Umbilical cord (tissue), 2 donors: ENCODE results near the gene SRF. TPM values are rescaled to one million over a fixed set of nuclear protein-coding genes. Genes with fewer than 3 reads are reported as not detected.
A peak's percentile ranks its signal among the peaks of the same experiment; 100 is the strongest.

Experiments used
- DNase-seq: peaks from one replicate; pipeline ENCODE4 v3.0.0-alpha.2; 2015; ENCODE audit warnings: low spot score
- total RNA-seq: library from RNA; depleted of rRNA; stranded (reverse); fragments of >200 nt; gene quantifications from one replicate; pipeline ENCODE4 v1.2.3, GENCODE V29; 2014; ENCODE audit warnings: low replicate concordance; ENCODE audit not compliant: insufficient read depth

Gene SRF
- total RNA-seq, 1 donor from 2014 or later = 34.2 TPM

DNA sequence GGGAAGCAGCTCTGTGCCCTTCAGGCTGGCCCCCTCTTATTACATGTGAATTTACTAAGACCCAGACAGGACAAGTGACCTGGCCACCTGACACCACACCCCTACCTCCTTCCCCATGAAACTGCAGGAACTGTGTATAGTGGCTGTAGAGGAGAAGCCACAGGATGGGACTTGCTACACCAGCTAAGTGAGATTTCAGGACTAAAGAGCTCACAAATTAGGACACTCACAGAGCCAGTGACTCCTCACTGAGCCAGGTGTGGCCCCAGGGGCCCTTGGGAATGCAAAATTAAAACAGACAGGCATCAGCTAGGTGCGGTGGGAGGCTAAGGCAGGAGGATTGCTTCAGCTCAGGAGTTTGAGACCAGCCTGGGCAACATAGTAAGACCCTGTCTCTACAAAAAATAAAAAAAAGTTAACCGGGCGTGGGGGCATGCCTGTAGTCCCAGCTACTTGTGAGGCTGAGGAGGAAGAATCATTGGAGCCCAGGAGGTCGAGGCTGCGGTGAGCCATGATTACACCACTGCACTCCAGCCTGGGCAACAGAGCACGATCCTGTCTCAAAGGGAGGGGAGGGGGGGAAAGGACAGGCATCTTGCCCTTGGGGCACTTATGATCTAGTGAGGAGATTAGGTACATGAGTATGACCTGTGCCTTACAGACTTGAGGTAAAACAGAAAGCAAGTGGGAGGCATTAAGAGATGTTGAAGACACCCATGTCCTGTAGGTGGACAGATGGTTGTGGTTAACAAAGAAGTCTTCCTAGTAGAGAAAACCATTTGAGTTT is 23.2 kb upstream of the SRF start:
- DNase-seq = no peak

- DNase-seq = peak; percentile 78
Observed at GRCh38 chr6:43149265-43149664, 21.8 kb upstream of the SRF start.

- DNase-seq = no peak
Observed at GRCh38 chr6:43150051-43150751, 20.9 kb upstream of the SRF start.

GRCh38 chr6:43159599-43159998 is 11.5 kb upstream of the SRF start:
- no peak for DNase-seq

DNA sequence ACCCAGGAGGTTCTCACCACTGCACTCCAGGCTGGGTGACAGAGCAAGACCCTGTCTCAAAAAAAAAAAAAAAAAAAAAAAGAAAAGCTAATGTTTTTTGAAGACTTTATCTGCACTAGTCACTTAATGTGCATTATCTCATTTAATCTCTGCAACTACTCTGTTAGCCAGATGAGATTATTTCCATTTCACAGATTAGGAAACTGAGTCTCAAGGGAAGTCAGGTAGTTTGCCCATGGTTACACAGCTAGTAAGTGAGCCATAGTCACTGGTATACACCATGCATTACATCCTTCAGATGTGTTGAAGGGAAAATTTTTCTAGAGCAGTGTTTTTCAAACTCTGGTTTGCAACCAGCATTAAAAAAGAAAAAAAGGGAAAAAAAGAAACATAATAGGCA is 7.2 kb upstream of the SRF start:
- DNase-seq = no peak

DNA sequence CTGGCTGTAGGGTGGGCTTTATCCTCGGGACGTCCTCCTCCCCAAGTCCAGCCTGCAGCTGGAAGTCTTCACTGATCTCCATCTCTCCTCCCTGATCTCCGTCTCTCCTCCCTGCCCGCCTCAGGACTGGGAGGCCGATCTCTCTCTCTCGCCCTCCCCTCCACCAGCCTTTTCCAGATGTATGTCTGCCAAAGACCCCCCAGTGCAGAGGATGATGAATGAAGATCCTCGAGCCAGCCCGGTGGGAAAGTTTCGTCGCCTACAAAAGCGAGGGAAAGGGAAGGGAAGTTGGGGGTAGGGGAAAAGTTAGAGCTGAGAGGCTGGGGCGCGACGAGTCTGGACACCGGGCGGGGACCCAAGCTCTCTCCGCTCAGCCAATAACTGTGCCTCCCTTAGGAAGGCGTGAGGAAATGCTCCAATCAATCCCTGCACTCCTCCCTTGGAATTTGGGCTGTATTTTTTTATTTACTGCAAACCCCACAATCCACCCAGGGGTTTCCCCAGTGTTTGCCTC is 595 bp upstream of the SRF start:
- no peak for DNase-seq

DNA sequence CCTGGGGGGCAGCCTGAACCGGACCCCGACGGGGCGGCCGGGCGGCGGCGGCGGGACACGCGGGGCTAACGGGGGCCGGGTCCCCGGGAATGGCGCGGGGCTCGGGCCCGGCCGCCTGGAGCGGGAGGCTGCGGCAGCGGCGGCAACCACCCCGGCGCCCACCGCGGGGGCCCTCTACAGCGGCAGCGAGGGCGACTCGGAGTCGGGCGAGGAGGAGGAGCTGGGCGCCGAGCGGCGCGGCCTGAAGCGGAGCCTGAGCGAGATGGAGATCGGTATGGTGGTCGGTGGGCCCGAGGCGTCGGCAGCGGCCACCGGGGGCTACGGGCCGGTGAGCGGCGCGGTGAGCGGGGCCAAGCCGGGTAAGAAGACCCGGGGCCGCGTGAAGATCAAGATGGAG is 636 bp downstream of the SRF start:
- DNase-seq = peak; percentile 32

GRCh38 chr6:43172104-43173007 is 1.3 kb downstream of the SRF start:
- DNase-seq = peak; percentile 49

DNA sequence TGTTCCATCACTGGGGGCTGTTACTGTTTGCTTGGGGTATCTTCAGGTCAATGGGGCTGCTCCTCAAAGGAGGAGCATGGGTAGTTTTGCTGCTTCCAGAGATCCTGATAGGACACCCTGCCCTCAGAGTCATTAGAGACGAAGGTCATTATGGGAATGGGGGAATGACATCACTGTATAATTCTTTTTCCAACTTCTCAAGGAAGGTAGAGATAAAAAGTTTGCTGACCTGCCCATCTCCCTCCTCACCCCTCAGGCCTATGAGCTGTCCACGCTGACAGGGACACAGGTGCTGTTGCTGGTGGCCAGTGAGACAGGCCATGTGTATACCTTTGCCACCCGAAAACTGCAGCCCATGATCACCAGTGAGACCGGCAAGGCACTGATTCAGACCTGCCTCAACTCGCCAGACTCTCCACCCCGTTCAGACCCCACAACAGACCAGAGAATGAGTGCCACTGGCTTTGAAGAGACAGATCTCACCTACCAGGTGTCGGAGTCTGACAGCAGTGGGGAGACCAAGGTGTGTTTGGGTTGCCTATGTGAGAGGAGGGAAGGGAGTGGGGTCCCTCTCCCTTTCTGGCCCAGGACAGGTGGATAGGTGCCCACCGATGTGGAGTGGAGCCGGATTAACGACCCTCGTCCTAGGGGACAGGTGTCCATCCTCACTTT is 2.7 kb downstream of the SRF start:
- DNase-seq = no peak

DNA sequence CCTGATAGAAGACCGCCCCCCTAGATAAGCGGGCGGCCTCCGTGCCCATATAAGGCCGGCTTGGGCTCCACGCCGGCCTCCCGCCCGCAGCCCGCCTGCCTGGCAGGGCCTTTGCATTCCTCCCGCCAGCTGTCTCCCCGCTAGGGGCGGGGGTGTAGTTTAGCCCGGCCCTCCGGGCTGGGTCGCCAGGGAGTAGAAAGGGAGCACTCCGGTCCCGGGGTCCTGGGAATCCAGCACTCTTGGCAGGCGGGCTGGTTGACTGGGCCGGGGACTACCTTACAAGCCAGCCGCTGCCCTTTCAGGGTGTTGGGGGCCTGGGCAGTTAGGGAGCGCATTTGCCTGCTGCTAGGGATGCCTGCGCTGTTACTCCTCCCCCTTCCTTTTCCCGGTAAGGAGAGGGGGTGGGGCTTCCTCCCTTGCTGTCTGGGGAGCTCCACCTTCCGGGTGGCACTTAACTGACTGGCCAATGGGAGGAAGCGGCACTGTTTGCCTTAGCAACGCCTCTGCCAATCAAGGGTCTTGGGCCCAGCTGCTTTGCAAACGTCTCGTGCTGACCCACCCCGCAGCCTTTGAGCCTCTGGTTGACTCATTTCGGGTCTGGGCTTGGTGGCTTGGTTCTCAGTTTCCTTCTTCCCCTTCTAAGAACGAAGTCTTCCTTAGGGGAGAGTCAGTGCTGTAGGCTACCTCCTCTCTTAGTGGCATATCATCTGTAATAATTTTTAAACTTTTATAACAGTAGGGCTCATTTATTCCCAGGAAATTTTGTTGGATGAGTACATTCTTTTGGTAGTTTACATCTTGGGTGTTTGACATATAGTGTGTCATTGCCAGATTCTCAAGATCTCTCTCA is 3.4 kb downstream of the SRF start:
- DNase-seq = peak; percentile 100

DNA sequence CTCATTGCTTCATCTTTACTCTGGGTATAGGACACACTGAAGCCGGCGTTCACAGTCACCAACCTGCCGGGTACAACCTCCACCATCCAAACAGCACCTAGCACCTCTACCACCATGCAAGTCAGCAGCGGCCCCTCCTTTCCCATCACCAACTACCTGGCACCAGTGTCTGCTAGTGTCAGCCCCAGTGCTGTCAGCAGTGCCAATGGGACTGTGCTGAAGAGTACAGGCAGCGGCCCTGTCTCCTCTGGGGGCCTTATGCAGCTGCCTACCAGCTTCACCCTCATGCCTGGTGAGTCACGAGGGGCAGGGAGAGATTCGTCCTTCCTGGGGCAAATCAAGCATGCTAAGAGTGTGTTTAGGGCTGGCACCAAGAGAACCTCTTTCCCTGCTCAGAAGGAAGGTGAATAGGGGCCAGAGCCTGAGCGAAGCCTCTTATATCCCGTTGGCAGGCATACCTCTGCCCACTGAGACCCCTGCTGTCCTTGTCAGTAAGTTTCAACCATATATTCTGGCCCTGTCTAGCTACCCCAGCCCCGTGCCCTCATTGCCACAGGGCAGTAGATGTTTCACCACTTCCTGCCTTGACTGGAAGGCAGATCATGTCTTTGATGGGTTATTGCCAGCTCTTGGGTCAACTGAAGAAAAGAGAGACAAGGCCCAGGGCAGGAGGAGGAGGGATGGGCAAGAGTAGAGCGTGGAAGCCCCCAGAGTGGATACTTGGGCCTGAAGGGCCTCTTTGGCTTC is 4.8 kb downstream of the SRF start:
- no peak for DNase-seq

GRCh38 chr6:43176423-43176786 is 5.3 kb downstream of the SRF start:
- no peak for DNase-seq

DNA sequence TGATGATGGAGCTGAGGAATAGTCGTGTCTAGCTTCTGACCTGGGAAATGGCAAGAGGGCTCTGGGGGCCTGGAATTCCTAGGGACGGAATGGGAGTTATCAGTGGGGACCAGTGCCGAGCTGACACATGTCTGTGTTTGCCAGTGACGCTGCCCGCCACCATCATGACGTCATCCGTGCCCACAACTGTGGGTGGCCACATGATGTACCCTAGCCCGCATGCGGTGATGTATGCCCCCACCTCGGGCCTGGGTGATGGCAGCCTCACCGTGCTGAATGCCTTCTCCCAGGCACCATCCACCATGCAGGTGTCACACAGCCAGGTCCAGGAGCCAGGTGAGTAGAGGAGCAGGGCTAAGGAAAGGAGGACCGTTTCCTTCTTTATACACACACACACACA is 7.1 kb downstream of the SRF start:
- no peak for DNase-seq

DNA sequence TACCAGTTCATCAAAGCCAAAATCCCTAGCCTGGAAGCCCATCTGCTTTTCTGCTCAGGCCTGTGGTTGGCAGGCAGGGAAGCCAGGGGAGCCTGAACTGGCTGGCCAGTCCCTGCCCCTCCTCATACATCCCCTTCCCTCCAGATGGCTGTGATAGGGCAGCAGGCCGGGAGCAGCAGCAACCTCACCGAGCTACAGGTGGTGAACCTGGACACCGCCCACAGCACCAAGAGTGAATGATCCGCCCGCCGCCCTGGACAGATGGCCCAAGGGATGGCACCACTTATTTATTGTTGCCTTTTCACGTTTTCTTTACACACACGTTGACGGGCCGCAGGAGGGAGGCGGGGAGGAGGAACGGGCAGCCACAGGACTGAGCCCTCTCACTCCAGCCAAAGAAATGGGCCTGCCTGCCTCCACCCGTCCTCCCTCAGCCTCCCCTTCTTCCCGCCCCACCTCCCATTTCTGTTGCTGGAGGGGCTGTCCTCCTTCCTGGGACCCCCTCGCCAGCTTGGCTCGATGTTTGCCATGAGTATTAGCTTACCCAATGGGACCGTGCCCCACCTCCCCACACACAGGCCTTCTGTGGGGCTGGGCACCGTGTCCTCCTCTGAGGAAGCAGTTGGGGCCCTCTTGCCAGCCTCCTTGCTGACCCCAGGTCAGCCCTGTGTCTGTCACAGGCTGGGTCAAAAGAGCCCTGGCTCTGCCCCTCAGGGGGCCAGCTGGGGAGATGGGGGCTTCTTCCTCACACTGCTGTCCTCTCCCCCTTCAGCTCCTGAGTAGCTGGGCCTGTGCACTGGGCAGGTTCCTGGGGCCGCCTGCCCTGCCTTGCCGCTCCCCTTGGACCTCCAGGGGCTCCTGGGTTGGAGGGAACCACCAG is 8.1 kb downstream of the SRF start:
- no peak for DNase-seq

- no peak for DNase-seq
Observed at GRCh38 chr6:43180058-43180457, 9.0 kb downstream of the SRF start.

- no peak for DNase-seq
Observed at GRCh38 chr6:43180985-43181384, 9.9 kb downstream of the SRF start.

GRCh38 chr6:43181621-43181941 is 10.5 kb downstream of the SRF start:
- DNase-seq = no peak

DNA sequence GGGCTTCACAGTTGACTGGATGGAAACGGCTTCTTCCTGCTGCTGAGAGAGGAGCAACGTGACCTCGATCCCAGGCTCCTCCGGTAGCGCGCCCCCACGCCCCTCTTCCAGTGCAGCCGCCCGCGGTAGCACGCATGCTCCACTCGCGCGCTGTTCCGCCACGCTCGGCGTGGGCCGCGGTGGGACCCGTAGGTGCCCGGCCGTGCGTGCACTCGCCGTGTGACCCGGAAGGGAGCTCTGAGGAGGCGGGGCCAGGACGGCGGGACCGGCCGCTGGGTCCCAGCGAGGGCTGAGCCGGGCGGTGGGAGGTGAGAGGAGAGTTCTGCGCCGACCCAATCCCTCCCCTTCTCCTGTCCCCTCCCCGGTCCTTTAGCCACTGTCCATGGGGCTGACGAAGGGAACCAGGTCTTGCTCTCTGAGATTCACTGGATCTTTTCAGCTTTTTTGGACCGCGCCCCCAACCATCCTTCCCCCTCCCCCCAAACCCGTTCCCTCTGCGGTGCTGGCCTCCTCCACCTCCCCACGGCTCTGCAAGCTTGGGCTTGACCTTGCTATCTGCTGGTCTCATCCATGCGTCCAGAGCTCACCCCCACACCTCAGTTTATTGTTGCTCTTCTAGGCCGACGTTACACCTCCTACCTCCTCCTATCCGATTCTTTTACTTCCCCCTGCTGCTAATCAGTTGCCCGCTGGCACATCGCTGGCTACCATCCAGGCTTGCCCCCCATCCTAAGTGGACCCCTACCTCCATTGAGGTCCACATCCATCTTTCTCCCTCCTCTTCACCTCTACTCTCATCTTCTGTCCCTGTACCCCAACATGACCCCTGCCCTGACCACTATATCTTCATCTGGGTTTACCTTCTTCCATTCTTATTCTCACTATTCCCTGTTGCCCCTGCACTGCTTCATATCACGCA is 11.1 kb downstream of the SRF start, which contains the start of gene CUL9:
Gene CUL9, plus strand, starts transcription at position 255 of the 919 bp plus-strand sequence. CDS start 2,115 bp downstream, outside the sequence.
- DNase-seq = peak; percentile 84
